Measurements from ENCODE around the gene ROBO1. TPM values are rescaled to one million over a fixed set of nuclear protein-coding genes. Genes with fewer than 3 reads are reported as not detected.

ROBO1 gene
- total RNA-seq, 1 donor from 2014 or later: 19.4 TPM

GRCh38 chr3:79461129-79461792 is 306.5 kb downstream of the ROBO1 start:
- no peak for TF ChIP-seq CTCF (conservative IDR thresholded peaks at IDR 0.05; ENCODE audit: low read depth, low read length)
- peak; percentile 18 for DNase-seq (ENCODE audit: low read depth)
- H3K4me3 ChIP-seq (ENCODE audit: low read depth, low read length): no peak overlapping the region

- TF ChIP-seq CTCF (conservative IDR thresholded peaks at IDR 0.05; ENCODE audit: low read depth, low read length): no peak
These were observed 314.2 kb downstream of the ROBO1 start for GRCh38 chr3:79453600-79453999.

GRCh38 chr3:79436387-79436786 is 331.4 kb downstream of the ROBO1 start:
- no peak for DNase-seq (ENCODE audit: low read depth)
- H3K4me3 ChIP-seq (ENCODE audit: low read depth, low read length): no peak overlapping the region
- TF ChIP-seq CTCF (conservative IDR thresholded peaks at IDR 0.05; ENCODE audit: low read depth, low read length): no peak

More at GRCh38 chr3:79453600-79453999, 314.2 kb downstream of the ROBO1 start:
- no peak overlapping the region for H3K4me3 ChIP-seq (ENCODE audit: low read depth, low read length)
- no peak for DNase-seq (ENCODE audit: low read depth)

GRCh38 chr3:79427081-79427480 is 340.7 kb downstream of the ROBO1 start:
- H3K4me3 ChIP-seq (ENCODE audit: low read depth, low read length): no peak overlapping the region
- no peak for DNase-seq (ENCODE audit: low read depth)
- no peak for TF ChIP-seq CTCF (conservative IDR thresholded peaks at IDR 0.05; ENCODE audit: low read depth, low read length)

- no peak overlapping the region for H3K4me3 ChIP-seq (ENCODE audit: low read depth, low read length)
- TF ChIP-seq CTCF (conservative IDR thresholded peaks at IDR 0.05; ENCODE audit: low read depth, low read length): no peak
- DNase-seq (ENCODE audit: low read depth): no peak
These were observed 343.0 kb downstream of the ROBO1 start for GRCh38 chr3:79424811-79425210.

- no peak overlapping the region for H3K4me3 ChIP-seq (ENCODE audit: low read depth, low read length)
- no peak for TF ChIP-seq CTCF (conservative IDR thresholded peaks at IDR 0.05; ENCODE audit: low read depth, low read length)
- DNase-seq (ENCODE audit: low read depth): no peak
These were observed 344.4 kb downstream of the ROBO1 start for GRCh38 chr3:79423417-79423816.

- H3K4me3 ChIP-seq (ENCODE audit: low read depth, low read length): no peak overlapping the region
- no peak for DNase-seq (ENCODE audit: low read depth)
- TF ChIP-seq CTCF (conservative IDR thresholded peaks at IDR 0.05; ENCODE audit: low read depth, low read length): no peak
These were observed 346.5 kb downstream of the ROBO1 start for GRCh38 chr3:79421273-79421672.

Measured in epithelial cell of proximal tubule (primary cell).